K562 (cell line): ENCODE measurements around the gene TCF7. TPM values are rescaled to one million over a fixed set of nuclear protein-coding genes. Genes with fewer than 3 reads are reported as not detected.

Experiments
- ATAC-seq: fragments of 200-7000 bp; cut with Tn5 transposase; 3 replicates; pipeline ENCODE4 v1.9.1; 2020; ENCODE audit warnings: moderate library complexity
- BruUV-seq: library from RNA; stranded (reverse); fragments of 400-500 nt; replicated peaks from 2 replicates; lab custom pipeline; 2021; lab: Mats Ljungman, UMichigan
- CTCF ChIA-PET: fragments of 300-600 bp; formaldehyde crosslinking; extraction: SDS; loops from one replicate; lab custom pipeline; 2021; ENCODE audit warnings: low intra/inter-chr PET ratio; lab: Yijun Ruan, JAX
- POLR2A ChIA-PET: fragments of 300-600, 350-650 bp; sonication (Branson Sonifier 250); formaldehyde crosslinking; extraction: SDS; loops from one replicate; lab custom pipeline; 2021; ENCODE audit warnings: antibody characterized with exemption, inconsistent platforms; lab: Yijun Ruan, JAX
- DNase-seq, 4 experiments: peaks; one replicate each; pipeline versions ENCODE4 v3.0.0 to v3.0.0-alpha.2; 2011 to 2018; ENCODE audit warnings: low spot score in 3 of 4, mixed read lengths in 3 of 4; ENCODE audit errors: extremely low read depth in 1 of 4
- FAIRE-seq: peaks from 2 replicates; lab custom pipeline; 2011; peaks lifted over from hg19 to GRCh38; lab: Jason Lieb, UNC
- H2AFZ ChIP-seq: 2 replicates; pipeline ENCODE4 v1.6.0; 2011; ENCODE audit warnings: low read depth, low read length, control low read depth, inconsistent platforms
- H3K27ac ChIP-seq: fragments of 200-600 bp; 3 replicates; pipeline ENCODE4 v1.8.0; 2011; ENCODE audit warnings: low read depth, mild to moderate bottlenecking, control low read depth, inconsistent platforms, low read length, moderate library complexity, mixed read lengths; ENCODE audit errors: extremely low read depth
- H3K27me3 ChIP-seq, 2 experiments: fragments of 300-600 bp in 1 of 2; 2 replicates in 1 of 2; 3 replicates in 1 of 2; pipeline versions ENCODE4 v1.6.0 to v1.8.0; 2011; ENCODE audit warnings: inconsistent platforms in 2 of 2, low read length in 2 of 2, mild to moderate bottlenecking in 1 of 2, mixed read lengths in 1 of 2, moderate library complexity in 1 of 2; ENCODE audit not compliant: control insufficient read depth in 2 of 2, insufficient read depth in 2 of 2
- H3K36me3 ChIP-seq: fragments of 300-600 bp; 3 replicates; pipeline ENCODE4 v1.8.0; 2011; ENCODE audit warnings: mild to moderate bottlenecking, low read length, inconsistent platforms; ENCODE audit not compliant: control insufficient read depth, insufficient read depth
- H3K4me1 ChIP-seq, 2 experiments: fragments of 200-600 bp in 1 of 2; replicated peaks in 1 of 2; 2 replicates in 1 of 2; 3 replicates in 1 of 2; pipeline versions ENCODE4 v1.5.1 to v1.8.0; 2011; ENCODE audit warnings: inconsistent platforms in 2 of 2, low read length in 2 of 2, mild to moderate bottlenecking in 1 of 2, mixed read lengths in 1 of 2, moderate library complexity in 1 of 2; ENCODE audit not compliant: control insufficient read depth in 2 of 2, insufficient read depth in 2 of 2
- H3K4me2 ChIP-seq: 2 replicates; pipeline ENCODE4 v1.6.1; 2011; ENCODE audit warnings: low read length, control low read depth, inconsistent platforms, mixed read lengths; ENCODE audit not compliant: insufficient read depth
- H3K4me3 ChIP-seq: fragments of 200-600 bp; sonication (generic), shearing (Covaris generic); 2 replicates; pipeline ENCODE4 v1.5.1; 2016; ENCODE audit warnings: control low read depth, inconsistent platforms
- H3K79me2 ChIP-seq: fragments of 200-600 bp; 3 replicates; pipeline ENCODE4 v1.8.0; 2011; ENCODE audit warnings: low read length, inconsistent platforms; ENCODE audit not compliant: control insufficient read depth, insufficient read depth
- H3K9ac ChIP-seq, 2 experiments: 2 replicates each; pipeline versions ENCODE4 v1.6.0 to v1.6.1; 2011; ENCODE audit warnings: low read depth in 2 of 2, low read length in 2 of 2, control low read depth in 1 of 2, inconsistent platforms in 1 of 2, mild to moderate bottlenecking in 1 of 2, mixed read lengths in 1 of 2; ENCODE audit not compliant: insufficient read depth in 1 of 2
- H3K9me1 ChIP-seq: one replicate; pipeline ENCODE4 v1.6.0; 2011; ENCODE audit warnings: inconsistent platforms, mild to moderate bottlenecking, low read length, moderate library complexity; ENCODE audit not compliant: control insufficient read depth, insufficient read depth
- H3K9me3 ChIP-seq: replicated peaks from 2 replicates; pipeline ENCODE4 v1.5.1; 2011; ENCODE audit warnings: low read depth, low read length, inconsistent platforms; ENCODE audit not compliant: control insufficient read depth, insufficient read depth
- H4K20me1 ChIP-seq: replicated peaks from 2 replicates; pipeline ENCODE4 v1.6.1; 2011; ENCODE audit warnings: low read length, inconsistent platforms, mixed read lengths; ENCODE audit not compliant: control insufficient read depth, insufficient read depth
- CEBPB ChIP-seq: fragments of 450-650 bp; IDR thresholded peaks from 2 replicates; pipeline ENCODE4 v1.6.1; 2016; ENCODE audit warnings: missing genetic modification characterization, missing compliant biosample characterization
- ETV6 ChIP-seq, 3 experiments: fragments of 150-350 bp in 1 of 3; sonication (generic) in 1 of 3; formaldehyde crosslinking in 1 of 3; IDR thresholded peaks; 2 replicates each; pipeline versions ENCODE4 v1.6.1 to v1.8.0; 2014 to 2022; ENCODE audit warnings: borderline replicate concordance in 2 of 3, low read depth in 2 of 3, antibody characterized with exemption in 1 of 3, low read length in 1 of 3, mild to moderate bottlenecking in 1 of 3, missing genetic modification reagents in 1 of 3
- HDGF ChIP-seq: fragments of 450-650 bp; IDR thresholded peaks from 2 replicates; pipeline ENCODE4 v1.6.1; 2016
- MTF1 ChIP-seq: fragments of 250-450 bp; sonication (Bioruptor Pico); IDR thresholded peaks from 2 replicates; pipeline ENCODE4 v1.9.0; 2021; ENCODE audit warnings: moderate library complexity, mild to moderate bottlenecking, inconsistent platforms, borderline replicate concordance
- MYC ChIP-seq, 2 experiments: fragments of 250-450 bp in 1 of 2; sonication (Bioruptor Pico) in 1 of 2; IDR thresholded peaks; 2 replicates each; pipeline versions ENCODE4 v1.5.1 to v1.6.1; 2012 to 2021; ENCODE audit warnings: low read depth in 2 of 2, borderline replicate concordance in 1 of 2, improper control_type of control experiment in 1 of 2, low read length in 1 of 2, mild to moderate bottlenecking in 1 of 2, moderate library complexity in 1 of 2
- PURB ChIP-seq: sonication (generic); formaldehyde crosslinking; IDR thresholded peaks from 2 replicates; pipeline ENCODE4 v1.9.0; 2021; ENCODE audit warnings: low read depth, mild to moderate bottlenecking, missing genetic modification reagents
- RCOR1 ChIP-seq, 2 experiments: IDR thresholded peaks; 2 replicates each; pipeline ENCODE4 v1.6.1; 2012; ENCODE audit warnings: low read depth in 2 of 2, low read length in 2 of 2, borderline replicate concordance in 1 of 2, improper control_type of control experiment in 1 of 2
- RFX7 ChIP-seq: fragments of 250-450 bp; sonication (Bioruptor Pico); IDR thresholded peaks from 2 replicates; pipeline ENCODE4 v1.5.1; 2021; ENCODE audit warnings: mild to moderate bottlenecking
- SRSF7 ChIP-seq: fragments of 200-400 bp; formaldehyde crosslinking; optimal IDR thresholded peaks from 2 replicates; pipeline ENCODE3; 2017; ENCODE audit warnings: mild to moderate bottlenecking, low read depth, low read length
- SRSF9 ChIP-seq: fragments of 200-400 bp; formaldehyde crosslinking; IDR thresholded peaks from 2 replicates; pipeline ENCODE4 v1.6.1; 2017; ENCODE audit warnings: low read depth, low read length, borderline replicate concordance
- ZNF584 ChIP-seq: fragments of 200-800 bp; sonication (Bioruptor generic); IDR thresholded peaks from 2 replicates; pipeline ENCODE4 v1.6.1; 2016; ENCODE audit warnings: low read depth, mild to moderate bottlenecking, missing genetic modification characterization, missing compliant biosample characterization
- ZNF778 ChIP-seq: fragments of 450-650 bp; formaldehyde crosslinking; IDR thresholded peaks from 2 replicates; pipeline ENCODE4 v1.4.0; 2020; ENCODE audit warnings: mild to moderate bottlenecking, moderate library complexity
- ZNF79 ChIP-seq: fragments of 250-450 bp; sonication (Bioruptor Pico); IDR thresholded peaks from 2 replicates; pipeline ENCODE4 v1.4.0; 2020; ENCODE audit warnings: low read depth, mild to moderate bottlenecking, moderate library complexity
- WGBS: fragments of 100-300 bp; shearing (Covaris generic); methylation state at CpG from one replicate; pipeline ENCODE4 v1.1.6; 2016; ENCODE audit warnings: low coverage, mixed read lengths; ENCODE audit not compliant: insufficient coverage; ENCODE audit errors: missing lambda C conversion rate; 5-methylcytosine and 5-hydroxymethylcytosine counted together
- in situ Hi-C: fragments of 300-500 bp; cut with MboI; formaldehyde crosslinking; loops from 4 replicates; pipeline ENCODE4 v1.15.0; 2018; ENCODE audit warnings: inconsistent platforms, mixed read lengths
- intact Hi-C: fragments of 100-400 bp; cut with micrococcal nuclease; formaldehyde crosslinking; loops from 2 replicates; pipeline ENCODE4 v1.14.2; 2022
- polyA plus RNA-seq, 8 experiments: library from polyadenylated mRNA; depleted of rRNA in 4 of 8; stranded (reverse) in 5 of 8; unstranded in 3 of 8; fragments of >200 nt; fragmentation: Nextera tagmentation in 2 of 8; fragmentation: Illumina TruSeq in 1 of 8; extraction: Ambion mirVana in 2 of 8; extraction: Trizol in 1 of 8; gene quantifications; 2 replicates each; pipeline versions ENCODE4 v1.2.1 to v1.2.3, GENCODE V29; 2011 to 2014; ENCODE audit warnings: inconsistent platforms in 1 of 8, missing spikeins in 1 of 8
- total RNA-seq, 7 experiments: library from RNA; depleted of rRNA in 6 of 7; stranded (reverse); fragments of >200 nt in 6 of 7; fragmentation: Illumina TruSeq in 2 of 7; extraction: Trizol in 2 of 7; gene quantifications; 2 replicates each; pipeline versions ENCODE4 v1.2.1 to v1.2.3, GENCODE V29; 2011 to 2021; ENCODE audit warnings: low replicate concordance in 1 of 7
- TF ChIP-seq, protein P1 (sequence below): fragments of 450-650 bp; formaldehyde crosslinking; IDR thresholded peaks from 2 replicates; pipeline ENCODE4 v1.4.0; 2020; ENCODE audit warnings: mild to moderate bottlenecking, moderate library complexity
- TF ChIP-seq, protein P2 (sequence below): fragments of 250-450 bp; sonication (Bioruptor Pico); IDR thresholded peaks from 2 replicates; pipeline ENCODE4 v1.5.0; 2022; ENCODE audit warnings: mild to moderate bottlenecking

Gene TCF7
- total and polyA plus RNA-seq, 9 of the 15 experiments (the other 6 are each of a cell fraction or from before 2014, with no cell fraction given) = 1.6 to 14.9 (median 4.2) TPM

DNA sequence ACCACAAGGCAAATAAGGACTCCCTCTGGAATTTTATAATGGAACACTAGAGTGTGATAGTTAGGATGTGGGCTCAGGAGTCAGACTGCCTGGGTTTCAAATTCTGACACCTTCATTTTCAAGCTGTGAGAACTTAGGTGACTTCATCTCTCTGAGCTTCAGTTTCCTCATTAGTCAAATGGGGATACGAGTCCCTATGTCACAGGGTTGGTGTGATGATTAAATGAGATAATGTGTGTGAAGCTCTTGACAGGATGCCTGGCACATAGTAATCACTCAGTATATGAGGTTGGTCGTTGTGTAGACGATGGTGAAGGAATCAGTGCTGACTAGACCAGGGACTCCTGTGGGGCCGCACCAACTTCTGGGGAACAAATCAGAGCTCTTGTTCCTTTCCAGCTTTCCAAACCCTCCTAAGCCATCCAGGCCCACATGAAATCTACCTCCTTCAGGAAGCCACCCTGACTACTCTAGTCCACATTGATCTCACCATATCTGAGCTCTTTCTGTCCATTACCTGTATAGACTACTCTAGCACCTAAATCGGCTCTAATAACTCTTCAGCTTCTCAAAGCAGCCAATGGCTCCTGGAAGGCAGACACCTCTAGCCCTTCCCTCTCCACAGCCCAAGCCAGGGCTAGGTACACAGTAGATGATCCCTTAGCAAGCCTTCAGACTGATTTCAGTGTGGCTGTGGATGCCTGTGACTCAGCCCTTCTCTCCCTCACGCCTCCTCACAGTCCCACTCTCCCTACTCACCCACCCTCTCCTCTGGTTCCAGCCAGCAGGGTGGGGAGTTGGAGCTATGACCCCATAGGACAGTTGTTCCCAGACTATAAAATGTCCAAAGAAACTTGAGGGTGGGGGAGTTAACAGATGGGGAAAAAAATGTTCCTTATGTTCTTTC, 2.5 kb upstream of the TCF7 start (continued):
- TF ChIP-seq ZNF584 (CRISPR knock-in tag) = no peak
- no peak for TF ChIP-seq ZNF79 (CRISPR knock-in tag)
- no peak for TF ChIP-seq RFX7 (CRISPR knock-in tag)

DNA sequence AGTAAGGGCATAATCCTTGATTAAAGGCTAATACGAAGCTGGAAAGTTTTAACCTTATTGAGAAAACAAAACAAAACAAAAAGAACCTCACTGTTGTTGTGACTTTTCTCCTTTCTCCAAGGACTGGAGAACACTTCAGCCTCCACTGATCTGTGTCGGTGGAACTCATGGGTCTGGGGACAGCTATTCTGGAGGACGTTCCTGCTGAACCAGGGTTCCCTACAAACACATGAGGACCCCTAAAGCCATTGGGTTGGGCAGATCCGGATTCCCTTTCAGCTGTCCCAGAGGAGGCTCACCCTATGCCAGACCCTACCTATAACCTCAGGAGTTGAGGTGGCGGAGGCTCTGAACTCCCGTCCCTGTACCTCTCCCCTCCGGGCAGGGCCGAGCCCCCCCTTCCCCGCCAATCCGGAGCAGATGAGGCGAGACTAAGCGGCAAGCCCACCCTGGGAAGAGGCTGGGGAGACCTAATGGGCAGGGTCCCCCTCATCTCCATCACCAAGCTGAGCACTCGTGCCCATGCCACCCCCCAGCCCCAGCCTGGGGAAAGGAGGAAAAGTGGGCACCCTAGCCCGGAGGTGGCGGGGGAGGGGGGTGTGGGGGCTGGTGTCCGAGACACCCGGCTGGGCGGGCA, 1.6 kb upstream of the TCF7 start:
- Histone ChIP-seq H3K9me1 (peaks cover 6% of the 10 kb centered on the region), H3K79me2 (no peaks in the 10 kb centered on the region), H3K9ac (no peak overlapping the region; a peak in 2 of 4 replicates), H3K36me3 (no peaks in the 10 kb centered on the region), H4K20me1 (0 out of 2 replicates have a peak, but pooled peaks cover 3% of the 10 kb centered on the region), H3K27me3 (no peaks in the 10 kb centered on the region), H2AFZ (no peak overlapping the region; the same call in 1 of the 2 replicates), H3K4me2 (no peak overlapping the region), H3K4me3 (no peak overlapping the region), H3K9me3 (no peaks in the 10 kb centered on the region), H3K4me1 (peaks cover 17 to 33% of the 10 kb centered on the region in 2 experiments; a peak in 4 of 5 replicates), H3K27ac (no peak overlapping the region)
- CTCF ChIA-PET = no interaction called here
- no peak for DNase-seq
- 57% methylated on average over 12 of the region's 18 CpGs for WGBS
- BruUV-seq = no TSS peak
- in situ Hi-C loops = no loop called here
- POLR2A ChIA-PET = interaction anchor here (0.6 kb wide), 1 partner anchor 63 kb away, joined by 3 read pairs; no protein-coding TSS in a partner anchor
- no peak for ATAC-seq
- no peak for FAIRE-seq
- intact Hi-C loops = no loop called here
- TF ChIP-seq PURB (no peak), SRSF7 (no peak), SRSF9 (no peak), RCOR1 (IDR thresholded peaks at IDR 0.05; ENCODE audit: borderline replicate concordance in 1 of 2, low read depth in 2 of 2, low read length in 2 of 2) (no peak), HDGF (no peak), CEBPB (tag) (no peak), ZNF778 (CRISPR knock-in tag) (no peak), MYC (IDR thresholded peaks at IDR 0.05; ENCODE audit: low read depth, low read length) (no peak), MYC (CRISPR knock-in tag; IDR thresholded peaks at IDR 0.05; ENCODE audit: borderline replicate concordance, low read depth) (no peak), ETV6 (IDR thresholded peaks at IDR 0.05; ENCODE audit: borderline replicate concordance in 1 of 2, low read depth in 2 of 2, low read length in 1 of 2) (no peak), ETV6 (CRISPR knock-in tag; IDR thresholded peaks at IDR 0.05; ENCODE audit: borderline replicate concordance) (no peak), MTF1 (CRISPR knock-in tag) (no peak)
- TF ChIP-seq, protein P1, sequence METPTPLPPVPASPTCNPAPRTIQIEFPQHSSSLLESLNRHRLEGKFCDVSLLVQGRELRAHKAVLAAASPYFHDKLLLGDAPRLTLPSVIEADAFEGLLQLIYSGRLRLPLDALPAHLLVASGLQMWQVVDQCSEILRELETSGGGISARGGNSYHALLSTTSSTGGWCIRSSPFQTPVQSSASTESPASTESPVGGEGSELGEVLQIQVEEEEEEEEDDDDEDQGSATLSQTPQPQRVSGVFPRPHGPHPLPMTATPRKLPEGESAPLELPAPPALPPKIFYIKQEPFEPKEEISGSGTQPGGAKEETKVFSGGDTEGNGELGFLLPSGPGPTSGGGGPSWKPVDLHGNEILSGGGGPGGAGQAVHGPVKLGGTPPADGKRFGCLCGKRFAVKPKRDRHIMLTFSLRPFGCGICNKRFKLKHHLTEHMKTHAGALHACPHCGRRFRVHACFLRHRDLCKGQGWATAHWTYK (CRISPR knock-in tag) = no peak
- TF ChIP-seq, protein P2, sequence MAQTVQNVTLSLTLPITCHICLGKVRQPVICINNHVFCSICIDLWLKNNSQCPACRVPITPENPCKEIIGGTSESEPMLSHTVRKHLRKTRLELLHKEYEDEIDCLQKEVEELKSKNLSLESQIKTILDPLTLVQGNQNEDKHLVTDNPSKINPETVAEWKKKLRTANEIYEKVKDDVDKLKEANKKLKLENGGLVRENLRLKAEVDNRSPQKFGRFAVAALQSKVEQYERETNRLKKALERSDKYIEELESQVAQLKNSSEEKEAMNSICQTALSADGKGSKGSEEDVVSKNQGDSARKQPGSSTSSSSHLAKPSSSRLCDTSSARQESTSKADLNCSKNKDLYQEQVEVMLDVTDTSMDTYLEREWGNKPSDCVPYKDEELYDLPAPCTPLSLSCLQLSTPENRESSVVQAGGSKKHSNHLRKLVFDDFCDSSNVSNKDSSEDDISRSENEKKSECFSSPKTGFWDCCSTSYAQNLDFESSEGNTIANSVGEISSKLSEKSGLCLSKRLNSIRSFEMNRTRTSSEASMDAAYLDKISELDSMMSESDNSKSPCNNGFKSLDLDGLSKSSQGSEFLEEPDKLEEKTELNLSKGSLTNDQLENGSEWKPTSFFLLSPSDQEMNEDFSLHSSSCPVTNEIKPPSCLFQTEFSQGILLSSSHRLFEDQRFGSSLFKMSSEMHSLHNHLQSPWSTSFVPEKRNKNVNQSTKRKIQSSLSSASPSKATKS (CRISPR knock-in tag) = no peak
